ENCODE data around the gene ADRA1B.

DNA sequence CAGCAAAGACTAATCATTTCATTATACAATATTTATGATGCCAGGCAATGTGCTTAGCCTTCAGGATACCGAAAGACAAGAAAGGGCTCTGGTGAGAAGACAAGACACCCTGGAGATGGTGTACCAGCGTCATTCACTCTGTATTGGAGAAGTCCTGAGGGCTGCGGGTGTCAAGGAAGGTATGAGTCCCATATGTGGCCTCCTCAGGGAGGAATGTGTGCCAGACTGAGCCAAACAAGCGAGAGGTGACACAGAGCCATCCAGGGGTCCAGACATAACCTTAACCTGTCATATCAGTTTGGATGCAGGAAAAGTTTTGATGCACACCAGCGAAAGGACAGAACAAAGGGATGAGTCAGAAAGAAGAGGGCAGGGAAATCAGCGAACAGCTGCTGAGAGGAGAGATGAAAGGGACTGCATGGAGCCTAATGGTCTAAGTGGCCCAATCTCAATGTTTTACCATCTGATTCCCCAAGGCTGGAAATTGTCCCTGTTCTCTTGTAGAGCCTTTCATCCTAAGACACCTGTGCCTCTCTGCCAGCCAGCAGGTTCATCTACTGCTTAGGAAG, 38.9 kb downstream of the ADRA1B start:
- TF ChIP-seq POLR2A (IDR thresholded peaks at IDR 0.05; ENCODE audit: low read depth, low read length) (no peak), POLR2AphosphoS5 (IDR thresholded peaks at IDR 0.05; ENCODE audit: low read depth, low read length) (no peak), TAF1 (IDR thresholded peaks at IDR 0.05; ENCODE audit: borderline replicate concordance, low read depth, low read length) (no peak)

Data from GM12892 (cell line).